DND-41 (cell line): Measurements from ENCODE around the gene KLK5.

Experiments
- EZH2 ChIP-seq: IDR thresholded peaks from 3 replicates; pipeline ENCODE4 v1.6.1; 2012; ENCODE audit warnings: borderline replicate concordance, low read depth, mild to moderate bottlenecking, moderate library complexity, low read length, inconsistent platforms; ENCODE audit not compliant: severe bottlenecking
- TF ChIP-seq, protein P1 (sequence below): IDR thresholded peaks from 2 replicates; pipeline ENCODE4 v1.5.1; 2012; ENCODE audit warnings: borderline replicate concordance, low read length, moderate library complexity, mild to moderate bottlenecking; ENCODE audit not compliant: poor library complexity, severe bottlenecking; ENCODE audit errors: extremely low read depth

DNA sequence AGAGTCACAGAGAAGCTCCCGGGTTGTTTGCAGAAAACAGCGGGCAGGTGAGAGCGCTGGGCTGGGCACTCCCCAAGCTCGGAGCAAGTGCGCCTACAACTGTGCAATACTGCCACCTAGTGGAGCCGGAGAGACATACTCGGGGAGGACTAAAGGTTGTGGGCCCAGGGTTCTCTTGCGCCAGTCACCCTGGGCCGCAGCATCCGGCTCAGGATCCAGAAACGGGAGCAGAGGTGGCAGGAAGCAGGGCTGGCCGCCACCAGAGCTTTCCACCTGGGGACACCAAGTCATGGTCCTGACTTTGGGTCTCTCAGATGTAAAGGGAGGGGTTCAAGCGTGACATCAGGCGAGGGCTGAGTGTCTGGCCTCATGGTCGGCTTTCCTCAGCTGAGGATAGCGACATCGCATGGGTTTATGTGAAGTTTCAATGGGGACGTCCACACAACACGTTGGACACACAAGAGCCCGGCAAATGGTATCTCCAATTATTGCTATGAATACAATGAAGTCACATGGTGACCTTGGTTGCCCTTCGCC is 30.5 kb downstream of the KLK5 start:
- TF ChIP-seq, protein P1, sequence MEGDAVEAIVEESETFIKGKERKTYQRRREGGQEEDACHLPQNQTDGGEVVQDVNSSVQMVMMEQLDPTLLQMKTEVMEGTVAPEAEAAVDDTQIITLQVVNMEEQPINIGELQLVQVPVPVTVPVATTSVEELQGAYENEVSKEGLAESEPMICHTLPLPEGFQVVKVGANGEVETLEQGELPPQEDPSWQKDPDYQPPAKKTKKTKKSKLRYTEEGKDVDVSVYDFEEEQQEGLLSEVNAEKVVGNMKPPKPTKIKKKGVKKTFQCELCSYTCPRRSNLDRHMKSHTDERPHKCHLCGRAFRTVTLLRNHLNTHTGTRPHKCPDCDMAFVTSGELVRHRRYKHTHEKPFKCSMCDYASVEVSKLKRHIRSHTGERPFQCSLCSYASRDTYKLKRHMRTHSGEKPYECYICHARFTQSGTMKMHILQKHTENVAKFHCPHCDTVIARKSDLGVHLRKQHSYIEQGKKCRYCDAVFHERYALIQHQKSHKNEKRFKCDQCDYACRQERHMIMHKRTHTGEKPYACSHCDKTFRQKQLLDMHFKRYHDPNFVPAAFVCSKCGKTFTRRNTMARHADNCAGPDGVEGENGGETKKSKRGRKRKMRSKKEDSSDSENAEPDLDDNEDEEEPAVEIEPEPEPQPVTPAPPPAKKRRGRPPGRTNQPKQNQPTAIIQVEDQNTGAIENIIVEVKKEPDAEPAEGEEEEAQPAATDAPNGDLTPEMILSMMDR, result peak; percentile 91
- no peak for TF ChIP-seq EZH2
